Stimulated activated CD8-positive, alpha-beta memory T cell treated with anti-CD3 and anti-CD28 coated beads, Interleukin-7, amount 100 ng/mL, for 24 hours (primary cell): ENCODE results near the gene INPP5A.
"Not testable (repeated sequence)": the region's sequence is repeated elsewhere in the genome, so short reads cannot be mapped to it uniquely, and the experiment has no call there.

Experiments
- DNase-seq: peaks from one replicate; pipeline ENCODE4 v3.0.0-alpha.2; 2020; ENCODE audit warnings: low read depth

Gene INPP5A

GRCh38 chr10:132768346-132769248 is 231.0 kb downstream of the INPP5A start:
- DNase-seq = no peak

- DNase-seq = no peak
Observed at GRCh38 chr10:132770061-132771021, 232.8 kb downstream of the INPP5A start.

DNA sequence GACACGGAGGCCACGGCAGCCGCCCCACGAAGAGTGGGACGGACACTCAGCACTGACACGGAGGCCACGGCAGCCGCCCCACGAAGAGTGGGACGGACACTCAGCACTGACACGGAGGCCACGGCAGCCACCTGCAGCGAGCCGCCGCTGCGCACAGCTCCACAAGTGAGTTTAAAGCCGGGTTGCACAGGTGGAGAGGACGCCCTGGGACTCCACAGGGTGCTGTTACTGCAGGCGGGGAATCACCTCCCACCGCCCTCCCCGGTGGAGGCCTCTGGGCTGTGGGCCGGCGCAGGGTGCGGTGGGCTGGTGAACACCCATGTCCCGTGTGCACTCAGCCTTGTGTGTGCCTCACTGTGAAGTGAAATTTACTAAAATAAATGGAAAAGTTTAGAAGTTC is 235.2 kb downstream of the INPP5A start:
- DNase-seq = not testable (repeated sequence)

DNA sequence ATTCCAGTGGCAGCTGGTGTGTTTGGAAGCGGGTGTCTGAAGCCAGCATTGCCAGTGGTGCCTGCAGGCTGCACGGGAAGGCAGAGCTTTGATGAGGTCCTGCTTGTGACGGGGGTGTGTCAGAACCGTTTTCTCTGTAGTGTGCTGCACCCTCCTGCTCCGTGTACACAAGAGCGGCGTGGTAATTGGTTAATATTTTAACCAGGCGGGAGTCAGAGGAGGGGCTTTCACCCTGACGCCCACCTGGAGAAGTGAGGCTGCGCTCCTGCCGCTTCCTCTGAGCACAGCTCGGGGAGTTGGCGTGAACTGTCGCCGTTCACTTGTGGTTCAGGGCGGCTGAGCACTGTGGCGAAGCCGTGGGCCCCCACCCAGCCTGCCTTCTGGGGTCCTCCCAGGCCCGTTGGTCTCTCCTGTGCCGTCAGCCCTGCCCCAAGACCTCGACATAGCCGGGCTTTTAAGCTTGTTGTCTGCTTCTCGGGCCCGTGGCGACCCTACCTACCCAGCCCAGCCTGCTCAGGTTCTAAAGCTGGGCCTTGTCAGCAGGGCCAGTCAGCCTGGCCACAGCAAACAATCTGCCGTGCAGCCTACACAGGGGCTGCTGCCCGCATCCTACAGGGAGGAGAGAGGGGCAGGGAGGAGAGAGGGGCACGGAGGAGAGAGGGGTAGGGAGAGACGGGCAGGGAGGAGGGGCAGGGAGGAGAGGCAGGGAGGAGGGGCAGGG is 236.8 kb downstream of the INPP5A start:
- no peak for DNase-seq

DNA sequence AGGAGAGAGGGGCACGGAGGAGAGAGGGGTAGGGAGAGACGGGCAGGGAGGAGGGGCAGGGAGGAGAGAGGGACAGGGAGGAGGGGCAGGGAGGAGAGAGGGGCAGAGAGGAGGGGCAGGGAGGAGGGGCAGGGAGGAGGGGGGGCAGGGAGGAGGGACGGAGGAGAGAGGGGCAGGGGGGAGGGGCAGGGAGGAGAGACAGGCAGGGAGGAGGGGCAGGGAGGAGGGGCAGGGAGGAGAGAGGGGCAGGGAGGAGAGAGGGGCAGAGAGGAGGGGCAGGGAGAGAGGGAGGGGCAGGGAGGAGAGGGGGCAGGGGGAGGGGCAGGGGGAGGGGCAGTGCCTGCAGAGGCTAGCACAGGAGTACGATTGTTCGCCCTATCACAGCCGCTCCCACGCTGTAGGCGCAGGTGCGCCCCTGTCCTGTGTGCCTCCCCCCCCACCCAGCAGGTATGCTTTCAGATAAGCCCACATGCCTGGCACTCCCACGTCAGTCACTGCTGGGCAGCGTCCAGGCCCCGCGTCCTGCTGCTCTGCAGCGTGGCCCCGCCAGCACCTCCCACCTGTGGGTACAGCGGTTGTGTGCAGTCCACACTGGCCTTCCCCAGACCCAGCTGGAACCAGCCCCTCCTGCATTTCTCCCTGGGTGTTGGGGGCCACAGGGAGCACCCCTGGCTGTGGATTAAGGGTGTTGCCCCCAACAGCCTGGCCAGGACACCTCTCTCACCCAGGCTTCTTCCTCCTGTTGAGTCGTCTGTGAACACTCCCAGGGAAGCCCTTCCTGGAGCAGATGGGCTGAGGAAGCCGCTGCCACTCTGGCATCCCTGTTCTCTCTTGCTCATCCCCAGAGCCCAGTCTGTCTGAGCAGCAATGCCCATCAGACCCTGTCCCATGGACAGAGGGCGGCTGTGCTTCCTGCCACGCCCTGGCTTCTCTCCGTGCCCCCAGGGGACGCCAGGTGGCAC is 237.6 kb downstream of the INPP5A start:
- DNase-seq = no peak

GRCh38 chr10:132776186-132776585 is 238.6 kb downstream of the INPP5A start:
- no peak for DNase-seq

DNA sequence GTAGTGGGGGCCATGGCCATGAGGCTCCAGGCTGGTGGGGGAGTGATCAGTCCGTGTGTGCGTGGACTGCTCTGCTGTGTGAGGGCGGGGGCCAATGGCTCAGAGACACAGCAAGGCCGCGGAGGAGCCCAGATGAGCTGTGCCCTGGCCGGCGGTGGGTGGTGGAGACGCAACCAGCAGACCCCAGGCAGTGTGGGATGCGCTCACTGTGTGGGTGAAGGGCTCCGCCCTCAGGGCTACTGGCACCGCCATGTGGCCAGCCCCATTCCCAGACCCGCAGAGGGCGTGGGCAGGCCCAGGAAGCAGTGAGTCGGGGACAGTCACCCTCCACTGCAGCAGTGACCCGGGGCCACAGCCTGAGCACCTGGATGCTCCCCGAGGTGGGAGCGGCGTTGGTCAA is 239.2 kb downstream of the INPP5A start:
- no peak for DNase-seq

DNA sequence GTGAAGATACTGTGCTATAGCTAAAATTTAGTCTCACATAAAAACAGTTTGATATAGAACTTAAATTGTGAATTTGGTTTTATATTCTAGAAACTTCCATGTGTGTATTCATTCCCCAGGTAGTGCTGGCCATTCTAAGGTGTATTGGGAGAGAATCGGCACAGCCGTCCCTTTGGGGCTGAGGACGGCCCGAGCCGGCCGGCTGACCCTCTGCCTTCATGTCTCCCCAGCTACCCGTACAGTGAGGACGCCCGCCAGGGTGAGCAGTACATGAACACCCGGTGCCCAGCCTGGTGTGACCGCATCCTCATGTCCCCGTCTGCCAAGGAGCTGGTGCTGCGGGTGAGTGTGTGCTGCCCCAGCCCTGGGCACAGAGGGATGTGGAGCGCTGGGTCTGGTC is 239.9 kb downstream of the INPP5A start:
- DNase-seq = no peak

GRCh38 chr10:132779549-132780294 is 242.1 kb downstream of the INPP5A start:
- DNase-seq = no peak

DNA sequence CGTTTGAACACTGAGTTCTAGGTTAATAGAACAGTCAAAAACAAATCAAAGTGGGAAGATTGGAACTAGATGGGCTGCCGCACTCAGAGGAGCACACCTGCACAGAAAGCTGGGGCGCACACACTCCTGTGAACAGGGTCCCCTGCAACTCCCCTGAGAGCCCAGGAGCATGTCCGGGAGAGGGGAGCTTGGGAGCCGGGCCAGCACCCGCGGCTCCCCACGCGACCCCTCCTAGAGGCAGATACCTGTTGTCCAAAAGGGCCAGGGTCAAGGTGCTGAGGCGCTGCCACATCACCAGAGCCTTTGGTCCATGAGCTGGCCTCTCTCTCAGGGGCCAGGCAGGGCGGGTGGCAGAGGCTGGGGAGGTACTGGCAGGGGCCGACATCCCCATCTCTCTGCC is 242.8 kb downstream of the INPP5A start:
- no peak for DNase-seq

DNA sequence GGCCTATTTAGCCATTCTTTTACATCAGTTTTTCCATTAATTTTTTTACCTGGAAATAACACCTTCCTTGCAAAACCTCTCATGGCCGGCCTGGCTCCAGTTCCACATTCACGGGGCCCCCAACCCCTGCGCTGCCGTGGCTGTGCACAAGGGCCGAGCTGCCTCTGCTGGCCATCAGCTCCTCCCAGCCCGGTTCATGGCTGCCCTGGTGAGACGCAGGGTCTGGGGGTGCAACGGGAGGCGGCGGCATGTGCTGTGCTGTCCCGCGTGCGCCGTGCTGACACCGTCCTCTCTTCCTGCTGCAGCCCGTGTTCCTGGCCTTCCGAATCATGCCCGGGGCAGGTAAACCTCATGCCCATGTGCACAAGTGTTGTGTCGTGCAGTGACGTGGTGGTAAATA is 244.0 kb downstream of the INPP5A start:
- DNase-seq = no peak

- no peak for DNase-seq
Observed at GRCh38 chr10:132783165-132783939, 245.8 kb downstream of the INPP5A start.

DNA sequence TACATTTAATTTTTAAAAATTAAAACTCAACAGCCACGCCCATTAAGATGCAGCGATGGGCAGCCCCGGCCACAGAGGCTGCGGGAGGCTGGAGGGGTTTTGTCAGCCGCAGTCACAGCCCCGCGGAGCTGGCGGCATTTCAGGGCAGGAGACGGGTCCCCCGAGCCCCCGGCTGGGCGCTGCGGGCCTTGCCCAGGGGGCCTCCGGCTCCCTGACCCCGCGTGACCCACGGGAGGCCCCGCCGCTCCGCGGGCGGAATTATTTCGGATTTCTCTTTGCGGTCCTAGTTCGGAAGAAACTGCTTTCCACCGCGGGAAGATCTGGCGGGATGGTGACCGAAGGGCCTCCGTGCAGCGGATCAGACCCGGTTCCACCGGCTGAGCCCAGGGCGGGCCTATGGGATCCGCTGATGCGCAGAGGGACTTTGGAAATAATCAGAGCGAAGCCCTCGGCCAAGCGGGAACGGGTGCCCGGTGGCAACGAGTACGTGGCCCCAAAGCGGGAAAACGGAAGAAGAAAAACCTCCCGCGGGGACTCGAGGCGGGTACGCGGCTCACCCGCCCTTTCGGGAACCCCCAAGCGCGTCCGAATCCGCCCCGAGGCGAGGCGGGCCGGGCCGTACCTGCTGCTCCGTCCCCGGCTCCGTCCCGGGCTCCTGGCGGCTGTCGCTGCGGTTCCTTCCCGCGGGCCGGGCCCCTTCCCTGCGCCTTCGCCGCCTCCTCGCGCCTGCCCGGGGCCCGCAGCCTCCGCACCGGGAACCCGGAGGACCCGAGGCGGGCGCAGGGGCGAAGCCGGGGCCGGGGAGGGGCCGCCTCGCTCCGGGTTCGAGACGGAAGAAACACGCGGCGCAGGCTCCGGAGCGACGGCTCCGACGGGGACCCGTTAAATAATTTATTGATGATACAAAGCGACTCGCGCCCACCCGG is 246.6 kb downstream of the INPP5A start:
- DNase-seq = no peak

GRCh38 chr10:132784866-132785722 is 247.5 kb downstream of the INPP5A start:
- no peak for DNase-seq

- DNase-seq = no peak
Observed at GRCh38 chr10:132785723-132786475, 248.3 kb downstream of the INPP5A start, which contains the start of gene NKX6-2. TSS of gene NKX6-2 (minus strand) at chr10:132786147. CDS start at chr10:132785948, 199 bp downstream.

GRCh38 chr10:132786476-132786883 is 248.9 kb downstream of the INPP5A start:
- DNase-seq = no peak
